Hepatocyte (in vitro differentiated cells): ENCODE results near the gene TK2.

Source experiments
- CTCF ChIP-seq: fragments of 200-600 bp; sonication (generic); IDR thresholded peaks from 2 replicates; pipeline ENCODE4 v1.5.1; 2016; ENCODE audit warnings: antibody characterized with exemption, mild to moderate bottlenecking; ENCODE audit not compliant: poor library complexity
- EZH2 ChIP-seq: fragments of 200-600 bp; sonication (generic); IDR thresholded peaks from 2 replicates; pipeline ENCODE4 v1.6.1; 2016; ENCODE audit warnings: antibody characterized with exemption, mild to moderate bottlenecking, borderline replicate concordance

DNA sequence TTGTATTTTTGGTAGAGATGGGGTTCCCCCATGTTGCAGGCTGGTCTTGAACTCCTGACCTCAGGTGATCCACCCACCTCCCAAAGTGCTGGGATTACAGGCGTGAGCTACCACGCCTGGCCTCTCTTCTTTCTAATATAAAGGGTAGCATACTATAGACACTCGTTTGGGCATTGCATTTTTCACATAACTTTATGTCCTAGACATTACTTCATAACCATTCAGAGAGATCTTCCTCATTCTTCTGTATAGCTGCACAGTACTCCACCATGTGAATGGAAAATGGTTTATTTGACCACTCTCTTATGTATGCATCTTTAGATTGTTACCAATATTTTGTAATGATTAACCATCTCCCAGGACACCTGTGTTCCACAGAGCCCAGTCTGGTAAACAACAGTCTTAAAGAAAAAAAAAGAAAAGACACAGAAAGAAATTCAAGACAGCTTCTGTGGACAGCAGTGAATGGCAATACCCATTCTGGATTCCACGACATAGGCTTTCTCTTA, 42.1 kb downstream of the TK2 start:
- TF ChIP-seq CTCF (no peak), EZH2 (no peak)
